ENCODE measurements around the gene FLT3LG.

- TF ChIP-seq CTCF (conservative IDR thresholded peaks at IDR 0.05; ENCODE audit: low read length) (peak; percentile 80), EZH2phosphoT487 (IDR thresholded peaks at IDR 0.05; ENCODE audit: borderline replicate concordance, low read depth, low read length) (no peak)
Observed at GRCh38 chr19:49502866-49503581, 29.0 kb downstream of the FLT3LG start.

All from OCI-LY7 (cell line).